Heart right ventricle (tissue), 16 donors: ENCODE data around the gene OMG. TPM values are rescaled to one million over a fixed set of nuclear protein-coding genes. Genes with fewer than 3 reads are reported as not detected.
A peak's percentile ranks its signal among the peaks of the same experiment; 100 is the strongest.

ENCODE experiments used
- ATAC-seq, 8 donors: fragments of 200-7000 bp; cut with Tn5 transposase; one replicate each; pipeline ENCODE4 v1.9.1; 2020; ENCODE audit warnings: mild to moderate bottlenecking in 8 of 8, moderate library complexity in 8 of 8, moderate number of reproducible peaks in 1 of 8
- DNase-seq, 2 donors: peaks; one replicate each; pipeline ENCODE4 v3.0.0-alpha.2; 2020
- H3K27ac ChIP-seq, 10 donors: fragments of 200-600 bp; sonication (generic) in 2 of 10; one replicate each; pipeline versions ENCODE4 v1.5.0 to v1.8.0; 2020 to 2022; ENCODE audit warnings: mild to moderate bottlenecking in 3 of 10
- H3K27me3 ChIP-seq, 7 donors: fragments of 200-600 bp; one replicate each; pipeline ENCODE4 v1.8.0; 2021 to 2022; ENCODE audit warnings: mild to moderate bottlenecking in 2 of 7
- H3K36me3 ChIP-seq, 9 donors: fragments of 200-600 bp; sonication (generic) in 1 of 9; one replicate each; pipeline versions ENCODE4 v1.5.0 to v1.8.0; 2020 to 2022; ENCODE audit warnings: mild to moderate bottlenecking in 2 of 9
- H3K4me1 ChIP-seq, 9 donors: fragments of 200-600 bp; sonication (generic) in 1 of 9; one replicate each; pipeline versions ENCODE4 v1.5.0 to v1.8.0; 2020 to 2022; ENCODE audit warnings: mild to moderate bottlenecking in 4 of 9
- H3K4me3 ChIP-seq, 10 donors: fragments of 200-600 bp; sonication (generic) in 2 of 10; one replicate each; pipeline versions ENCODE4 v1.5.0 to v1.8.0; 2020 to 2022; ENCODE audit warnings: mild to moderate bottlenecking in 7 of 10, moderate library complexity in 2 of 10
- H3K9me3 ChIP-seq, 11 donors: fragments of 200-600 bp in 10 of 11; sonication (generic) in 2 of 11; one replicate each; pipeline versions ENCODE4 v1.5.0 to v1.8.0; 2013 to 2022; ENCODE audit warnings: mild to moderate bottlenecking in 2 of 11, control low read depth in 1 of 11, moderate library complexity in 1 of 11
- WGBS, 2 donors: extraction: QIAGEN DNeasy Blood & Tissue Kit; methylation state at CpG; one replicate each; pipeline ENCODE4 v1.1.7; 2013; ENCODE audit warnings: inconsistent platforms in 1 of 2; 5-methylcytosine and 5-hydroxymethylcytosine counted together
- intact Hi-C, 10 donors: fragments of 100-400 bp; cut with DNase I; formaldehyde crosslinking; loops; one replicate each; pipeline versions ENCODE4 v1.11.1 to v1.14.2; 2022
- polyA plus RNA-seq, 2 donors: library from polyadenylated mRNA; stranded (reverse); fragments of 200-250 nt; gene quantifications; one replicate each; pipeline ENCODE4 v1.2.3, GENCODE V29; 2013
- total RNA-seq, 10 donors: library from RNA; stranded (reverse); fragmentation: NEBNext Ultra II Directional in 3 of 10; extraction: Animal tissue kit (Norgen Biotek cat#: 25700) in 3 of 10; gene quantifications; one replicate each; pipeline versions ENCODE4 v1.2.1 to v1.2.4, GENCODE V29; 2021 to 2023
- TF ChIP-seq, protein P1 (sequence below), 9 donors: fragments of 200-600 bp; sonication (generic) in 2 of 9; IDR thresholded peaks; one replicate each; pipeline versions ENCODE4 v1.5.0 to v1.8.0; 2021 to 2022; ENCODE audit warnings: antibody characterized with exemption in 9 of 9, mild to moderate bottlenecking in 5 of 9, moderate library complexity in 1 of 9
- donor health status: Arrhythmogenic right ventricular cardiomyopathy.
- donor health status: ischemic (EF 13 %, LVEDD 7.1; RV severe dilation, severe dysfunction).
- donor health status: healthy with polysubstance abuse.
- donor health status: DM: no; HTN: yes; CAD: no.
- donor health status: DM: no; HTN: no; CAD: no.
- donor health status: ischemic (EF 25% LVEDD 6.9; RV normal size, moderate dysfunction).
- donor health status: ischemic (EF 25% LVEDD 5.7; RV mildly dilated, moderate dysfunction).
- donor health status: healthy.
- donor health status: DM: yes; HTN: yes; CAD: no.
- donor health status: Ischemic cardiomyopathy.
- donor health status: ischemic (EF 35%, LVEDD 5.7; RV mildly dilated, moderate dysfunction).
- donor health status: nonischemic (EF 11% LVEDD 7.7; RV severe dilation, severe dysfunction).
- donor health status: DM: yes; HTN: yes; CAD: no.
- donor health status: PGD.
- donor health status: ischemic (EF 29% LVEDD 5.4; RV normal size, mild dysfunction).
- donor health status: nonischemic (EF 23%, LVEDD 6.1; RV moderate dilation, normal function).

Gene OMG
- total and polyA plus RNA-seq, 12 donors = 0.07 to 0.77 (median 0.36) TPM; not detected in 7

DNA sequence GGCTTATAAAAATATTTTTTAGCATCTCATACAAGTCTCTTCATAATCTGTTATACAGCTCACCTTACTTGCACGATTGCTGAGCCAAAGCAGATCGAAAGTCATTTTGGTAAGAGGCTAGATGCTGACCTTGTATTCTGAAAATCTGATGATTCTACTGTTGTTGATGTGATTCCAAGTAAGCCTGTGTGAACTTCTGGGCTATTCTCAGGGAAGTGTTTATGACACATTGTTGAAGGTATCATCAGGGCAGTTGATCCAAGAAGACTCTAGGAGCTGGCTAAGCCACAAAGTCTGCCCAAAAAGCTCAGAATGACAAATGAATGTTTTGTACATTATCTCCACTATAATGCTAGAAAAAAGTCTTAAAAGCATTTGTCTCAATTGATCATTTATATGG lies 16.0 kb downstream of the OMG start:
- H3K27me3 ChIP-seq = no peaks in the 10 kb centered on the region
- intact Hi-C loops = no loop called here
- 87 to 92% methylated on average over 2 of the region's 2 CpGs for WGBS, 2 donors
- ATAC-seq = no peak
- peaks cover 0 to 79% (median 9%) of the 10 kb centered on the region in 9 donors for H3K36me3 ChIP-seq
- no peak for DNase-seq
- H3K4me3 ChIP-seq = no peak overlapping the region
- TF ChIP-seq, protein P1, sequence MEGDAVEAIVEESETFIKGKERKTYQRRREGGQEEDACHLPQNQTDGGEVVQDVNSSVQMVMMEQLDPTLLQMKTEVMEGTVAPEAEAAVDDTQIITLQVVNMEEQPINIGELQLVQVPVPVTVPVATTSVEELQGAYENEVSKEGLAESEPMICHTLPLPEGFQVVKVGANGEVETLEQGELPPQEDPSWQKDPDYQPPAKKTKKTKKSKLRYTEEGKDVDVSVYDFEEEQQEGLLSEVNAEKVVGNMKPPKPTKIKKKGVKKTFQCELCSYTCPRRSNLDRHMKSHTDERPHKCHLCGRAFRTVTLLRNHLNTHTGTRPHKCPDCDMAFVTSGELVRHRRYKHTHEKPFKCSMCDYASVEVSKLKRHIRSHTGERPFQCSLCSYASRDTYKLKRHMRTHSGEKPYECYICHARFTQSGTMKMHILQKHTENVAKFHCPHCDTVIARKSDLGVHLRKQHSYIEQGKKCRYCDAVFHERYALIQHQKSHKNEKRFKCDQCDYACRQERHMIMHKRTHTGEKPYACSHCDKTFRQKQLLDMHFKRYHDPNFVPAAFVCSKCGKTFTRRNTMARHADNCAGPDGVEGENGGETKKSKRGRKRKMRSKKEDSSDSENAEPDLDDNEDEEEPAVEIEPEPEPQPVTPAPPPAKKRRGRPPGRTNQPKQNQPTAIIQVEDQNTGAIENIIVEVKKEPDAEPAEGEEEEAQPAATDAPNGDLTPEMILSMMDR (IDR thresholded peaks at IDR 0.05) = no peak
- H3K9me3 ChIP-seq = no peaks in the 10 kb centered on the region
- H3K4me1 ChIP-seq = no peaks in the 10 kb centered on the region
- H3K27ac ChIP-seq = no peak overlapping the region

DNA sequence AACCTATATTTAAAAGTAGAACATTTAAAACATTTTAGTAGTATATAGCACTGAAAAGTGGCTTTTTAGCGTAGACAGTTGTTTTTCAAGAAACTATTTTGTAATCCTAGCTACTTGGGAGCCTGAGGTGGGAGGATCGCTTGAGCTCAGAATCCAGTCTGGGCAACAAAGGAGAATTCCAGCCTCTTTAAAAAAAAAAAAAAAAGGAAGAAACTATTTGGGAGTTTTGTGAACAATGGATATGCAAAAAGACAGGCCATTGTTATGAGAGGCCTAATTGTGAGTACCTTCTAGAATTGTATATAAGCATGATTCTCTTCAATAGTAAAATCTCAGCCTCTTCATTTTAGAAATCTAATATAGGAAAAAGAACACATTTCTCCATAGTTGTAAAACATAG lies 17.6 kb downstream of the OMG start:
- H3K4me1 ChIP-seq = peaks cover 0 to 12% (median 7%) of the 10 kb centered on the region in 9 donors
- ATAC-seq (no peak), DNase-seq (no peak)
- intact Hi-C loops = no loop called here
- H3K36me3 ChIP-seq = peaks cover 0 to 75% (median 9%) of the 10 kb centered on the region in 9 donors
- H3K9me3 ChIP-seq = no peaks in the 10 kb centered on the region
- 93 to 98% methylated on average over 2 of the region's 2 CpGs for WGBS, 2 donors
- no peaks in the 10 kb centered on the region for H3K27me3 ChIP-seq
- H3K4me3 ChIP-seq = no peak overlapping the region
- H3K27ac ChIP-seq = no peak overlapping the region
- TF ChIP-seq, protein P1 (IDR thresholded peaks at IDR 0.05) = no peak

DNA sequence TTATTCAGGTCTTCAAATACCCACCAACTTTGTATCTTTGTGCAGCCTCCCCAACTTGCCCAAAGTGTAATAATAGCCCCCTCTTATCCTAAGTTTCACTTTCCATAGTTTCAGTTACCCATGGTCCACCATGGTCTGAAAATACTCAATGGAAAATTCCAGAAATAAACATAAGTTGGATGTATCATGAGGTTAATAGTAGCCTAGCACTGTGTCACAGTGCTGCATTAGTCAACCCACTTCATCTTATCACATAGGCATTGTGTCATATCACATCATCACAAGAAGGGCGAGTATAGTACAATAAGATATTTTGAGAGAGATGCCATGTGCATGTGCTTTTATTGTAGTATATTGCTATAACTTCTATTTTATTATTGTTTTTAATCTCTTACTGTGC lies 21.9 kb downstream of the OMG start:
- Histone ChIP-seq H3K4me1 (peaks cover 1 to 41% (median 24%) of the 10 kb centered on the region in 9 donors), H3K36me3 (peaks cover 0 to 73% (median 9%) of the 10 kb centered on the region in 9 donors), H3K4me3 (no peak overlapping the region), H3K27me3 (no peaks in the 10 kb centered on the region), H3K27ac (peak overlapping the region in 2 of 10 donors; percentile 11 to 69), H3K9me3 (no peaks in the 10 kb centered on the region)
- WGBS, 2 donors = 60 to 80% methylated on average over 1 of the region's 1 CpG
- DNase-seq = no peak
- intact Hi-C loops = no loop called here
- TF ChIP-seq, protein P1 (IDR thresholded peaks at IDR 0.05) = no peak
- peak in 1 of 8 donors; percentile 41 for ATAC-seq

DNA sequence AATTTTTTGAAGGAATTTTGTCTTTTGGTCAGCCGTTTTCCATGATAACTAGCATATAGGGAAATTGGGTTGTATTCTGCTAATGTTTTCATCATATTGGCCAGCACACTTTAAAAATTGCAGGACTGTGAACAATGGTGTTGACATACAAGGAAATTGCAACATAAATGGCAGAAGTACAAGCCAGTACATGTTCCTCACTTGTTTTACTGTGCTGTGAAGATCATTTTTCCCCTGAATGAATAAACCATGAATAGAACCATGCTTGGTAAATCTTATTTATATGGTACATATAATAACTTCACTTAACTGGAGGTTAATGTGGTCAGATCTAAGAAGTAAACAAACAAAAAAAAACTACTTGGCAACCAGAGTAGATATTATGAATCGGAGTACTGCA lies 22.8 kb downstream of the OMG start:
- H3K36me3 ChIP-seq = peaks cover 0 to 73% (median 9%) of the 10 kb centered on the region in 9 donors

More for the DNA sequence above, 22.8 kb downstream of the OMG start:
- peak overlapping the region in 3 of 10 donors; percentile 11 to 69 (median 15) for H3K27ac ChIP-seq
- no peak overlapping the region for H3K4me3 ChIP-seq
- ATAC-seq (peak in 6 of 8 donors; percentile 55 to 85 (median 74)), DNase-seq (no peak)
- TF ChIP-seq, protein P1 (IDR thresholded peaks at IDR 0.05) = no peak
- WGBS, 2 donors = 72 to 76% methylated on average over 2 of the region's 2 CpGs
- no peaks in the 10 kb centered on the region for H3K9me3 ChIP-seq
- intact Hi-C loops = no loop called here
- no peaks in the 10 kb centered on the region for H3K27me3 ChIP-seq
- peaks cover 10 to 49% (median 32%) of the 10 kb centered on the region in 9 donors for H3K4me1 ChIP-seq
